Activated CD4-positive, alpha-beta T cell treated with anti-CD3 and anti-CD28 coated beads, Interleukin-2, amount 50 U/mL, for 4 hours (primary cell): ENCODE data around the gene SP7.
"Not testable (repeated sequence)": the region's sequence is repeated elsewhere in the genome, so short reads cannot be mapped to it uniquely, and the experiment has no call there.

Experiments
- DNase-seq, 2 experiments: peaks; one replicate each; pipeline ENCODE4 v3.0.0-alpha.2; 2020

Gene SP7

DNA sequence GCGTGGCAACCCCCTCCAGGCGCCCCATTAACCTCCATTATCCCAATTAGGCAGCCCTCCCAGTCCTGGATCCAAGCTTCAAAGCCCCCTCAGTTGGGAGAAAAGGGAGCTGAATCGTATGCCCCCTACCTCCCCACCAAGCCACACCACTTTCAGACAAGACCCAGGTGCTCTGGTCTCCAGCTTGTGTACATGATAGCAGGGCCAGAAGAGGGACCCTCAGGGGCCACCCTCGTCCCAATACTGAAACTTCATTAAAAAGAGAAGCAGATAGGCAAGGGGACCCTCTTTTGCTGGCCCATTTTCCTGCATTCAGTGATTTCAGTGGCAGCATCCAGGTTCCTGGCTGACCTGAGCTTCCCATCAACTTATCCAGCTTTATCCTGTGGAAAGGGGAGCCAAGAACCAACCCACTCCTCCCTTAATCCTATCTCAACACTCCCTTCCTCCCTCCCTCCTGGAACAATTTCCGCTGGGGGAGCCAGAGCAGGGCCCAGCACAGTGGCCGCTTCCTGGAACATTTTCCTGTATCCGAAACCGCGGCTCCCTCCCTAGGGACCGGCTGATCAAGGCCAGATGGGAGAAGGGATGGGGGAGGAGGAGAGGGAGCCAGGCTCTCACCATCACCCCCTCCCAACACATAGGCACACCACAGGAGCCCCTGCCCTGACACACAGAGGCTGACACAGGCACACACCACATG lies 9.5 kb upstream of the SP7 start:
- no peak for DNase-seq

- peak; percentile 65 to 67 for DNase-seq
These were observed 8.8 kb upstream of the SP7 start for GRCh38 chr12:53344824-53345485.

GRCh38 chr12:53344487-53344823 lies 8.3 kb upstream of the SP7 start:
- no peak for DNase-seq

DNA sequence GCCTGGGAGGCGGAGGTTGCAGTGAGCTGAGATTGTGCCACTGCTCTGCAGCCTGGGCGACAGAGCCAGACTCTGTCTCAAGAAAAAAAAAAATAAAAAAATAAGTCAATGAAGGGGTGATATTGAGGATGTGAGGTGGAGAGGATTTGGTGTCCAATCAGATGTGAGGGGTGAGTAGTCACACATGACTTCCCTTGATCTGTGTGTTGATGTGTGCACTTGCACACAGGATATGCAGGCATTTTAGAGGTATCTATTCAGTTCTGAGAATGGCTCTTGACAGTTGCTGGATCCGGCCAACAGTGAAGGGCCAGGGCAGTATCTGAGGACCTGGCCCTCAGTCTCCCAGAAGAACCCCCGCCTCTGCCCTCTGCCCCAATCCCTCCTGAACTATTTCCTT lies 7.8 kb upstream of the SP7 start:
- DNase-seq = no peak

DNA sequence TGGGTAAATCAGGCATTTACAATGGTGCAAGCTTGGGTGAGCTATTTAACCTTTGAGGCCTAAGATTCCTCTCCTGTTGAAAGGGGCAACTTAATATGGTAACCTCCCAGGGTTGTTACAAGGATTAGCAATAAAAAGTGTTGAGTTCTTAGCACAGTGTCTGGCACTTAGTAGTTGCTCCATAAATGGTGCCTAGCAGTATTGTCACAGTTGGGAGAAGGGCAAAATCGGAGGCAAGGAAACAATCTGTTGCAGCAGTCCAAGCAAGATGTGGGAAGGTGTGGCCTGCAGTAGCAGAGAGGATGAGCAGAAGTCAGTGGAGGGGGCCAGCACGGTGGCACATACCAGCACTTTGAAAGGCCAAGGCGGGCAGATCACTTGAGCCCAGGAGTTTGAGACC lies 7.3 kb upstream of the SP7 start:
- DNase-seq = no peak

DNA sequence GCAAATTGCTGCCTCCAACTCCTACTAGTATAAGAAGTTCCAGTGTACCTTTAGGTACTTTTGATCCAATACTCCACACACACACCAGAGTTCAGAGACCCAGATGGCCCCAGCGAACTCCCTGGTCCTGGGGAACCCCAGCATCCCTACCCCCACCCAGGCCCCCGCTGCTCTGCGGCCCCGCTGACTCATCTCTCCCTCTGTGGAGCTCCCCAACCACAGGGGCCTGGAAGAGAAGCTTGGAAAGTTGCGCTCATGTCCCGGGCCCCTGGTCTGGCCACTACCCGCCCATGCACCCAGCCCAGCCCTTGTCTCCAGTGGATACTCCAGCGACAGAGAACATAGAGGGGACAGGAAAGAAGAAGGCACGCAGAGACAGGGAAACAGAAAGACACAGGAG lies 4.2 kb upstream of the SP7 start:
- no peak for DNase-seq

GRCh38 chr12:53338916-53339315 lies 2.8 kb upstream of the SP7 start:
- no peak for DNase-seq

DNA sequence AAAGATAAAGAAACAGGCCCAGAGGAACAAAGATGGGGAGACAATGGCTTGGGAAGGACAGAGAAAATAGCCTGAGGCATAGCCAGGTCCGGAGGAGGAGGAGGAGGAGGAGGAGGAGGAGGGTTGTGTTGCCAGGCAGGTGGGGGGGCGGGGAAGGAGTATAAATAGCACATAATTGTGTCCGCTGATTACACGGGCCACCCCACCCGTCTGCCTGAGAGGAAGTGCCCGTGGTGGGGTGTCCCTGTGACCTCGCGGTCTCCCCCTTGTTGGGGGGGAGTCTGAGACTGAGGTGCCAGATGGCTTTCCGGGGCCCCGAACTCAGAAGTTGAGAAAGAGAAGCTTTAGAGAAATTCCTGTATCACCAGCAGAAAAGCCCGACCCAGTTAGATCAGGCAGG lies 1.9 kb upstream of the SP7 start:
- DNase-seq = no peak

- DNase-seq = no peak
These were observed 1.3 kb downstream of the SP7 start for GRCh38 chr12:53334822-53335221.

GRCh38 chr12:53333845-53334244 lies 2.3 kb downstream of the SP7 start:
- DNase-seq = no peak

DNA sequence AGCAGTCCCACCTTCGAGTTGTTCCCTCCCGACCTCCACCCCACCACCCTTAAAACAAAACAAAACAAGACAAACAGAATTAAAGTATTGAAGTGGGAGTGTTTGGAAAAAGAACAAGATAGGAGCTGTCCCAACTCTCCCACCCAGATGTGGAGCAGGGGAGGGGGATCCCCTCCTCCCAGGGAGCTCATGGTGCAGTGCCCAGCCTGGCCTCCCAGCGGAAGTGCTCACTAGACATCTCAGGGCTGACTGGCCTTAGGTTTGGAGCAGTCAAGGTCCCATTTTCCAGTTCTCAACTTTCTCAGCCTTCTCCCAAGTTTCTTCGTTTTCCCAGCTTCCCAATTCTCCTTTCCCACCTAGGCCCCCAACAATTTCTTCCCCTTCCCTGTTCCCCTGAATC lies 2.9 kb downstream of the SP7 start:
- DNase-seq = no peak

DNA sequence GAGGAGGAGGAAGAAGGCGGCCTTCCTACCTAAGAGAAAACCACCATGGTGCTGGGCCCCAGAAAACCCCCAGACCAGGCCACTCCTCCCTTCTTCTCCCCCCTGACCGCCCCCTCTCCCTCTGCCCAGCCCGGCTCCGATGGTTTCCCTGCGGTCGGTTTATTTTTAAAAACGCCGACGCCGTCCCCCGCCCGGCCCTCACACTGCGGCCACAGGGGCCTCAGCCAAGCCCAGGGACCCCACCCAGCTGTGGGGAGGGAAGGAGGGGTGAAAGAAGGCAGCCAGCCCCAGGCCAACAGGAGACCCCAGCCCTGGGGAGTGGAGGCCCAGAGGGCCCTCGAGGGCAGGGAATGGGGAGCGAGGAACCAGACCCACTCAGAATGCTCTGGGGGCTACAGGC lies 3.4 kb downstream of the SP7 start:
- no peak for DNase-seq

- not testable (repeated sequence) for DNase-seq
These were observed 3.8 kb downstream of the SP7 start for GRCh38 chr12:53332339-53332738.

DNA sequence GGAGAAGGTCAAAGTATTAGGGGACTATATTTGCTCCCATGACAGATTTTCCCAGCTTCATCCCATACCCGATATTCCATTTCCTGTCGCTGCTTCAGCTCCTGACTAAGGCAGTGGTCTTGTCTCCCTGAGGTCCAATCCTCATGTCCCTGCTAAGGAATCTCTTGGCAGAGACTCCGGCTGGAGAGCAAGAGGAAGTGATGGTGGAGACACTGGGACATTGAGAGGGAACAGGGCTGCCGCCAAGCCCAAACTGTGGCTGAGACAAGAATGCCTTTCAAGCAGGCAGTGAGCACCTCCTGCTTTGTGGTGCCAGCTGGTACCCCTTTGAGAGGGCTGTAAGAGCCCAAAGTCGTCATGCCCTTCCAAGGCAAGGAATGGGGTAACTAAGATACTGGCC lies 5.5 kb downstream of the SP7 start:
- DNase-seq = no peak

DNA sequence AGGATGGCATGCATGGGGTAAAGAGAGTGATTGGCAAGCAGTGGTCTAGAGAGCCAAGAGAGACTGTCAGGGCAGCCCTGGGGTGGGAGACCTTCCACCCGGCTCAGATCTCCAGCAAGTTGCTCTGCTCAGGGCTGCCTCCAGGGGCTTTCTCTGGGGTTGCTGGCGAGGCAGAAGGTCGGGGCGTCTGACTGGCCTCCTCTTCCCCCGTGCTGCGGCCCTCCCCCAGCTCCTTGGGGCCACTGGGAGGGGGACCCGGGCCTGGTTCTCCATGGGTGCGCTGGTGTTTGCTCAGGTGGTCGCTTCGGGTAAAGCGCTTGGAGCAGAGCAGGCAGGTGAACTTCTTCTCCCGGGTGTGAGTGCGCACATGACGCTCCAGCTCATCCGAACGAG lies 8.1 kb downstream of the SP7 start:
- DNase-seq = no peak

- DNase-seq = no peak
These were observed 8.6 kb downstream of the SP7 start for GRCh38 chr12:53327435-53328042.

DNA sequence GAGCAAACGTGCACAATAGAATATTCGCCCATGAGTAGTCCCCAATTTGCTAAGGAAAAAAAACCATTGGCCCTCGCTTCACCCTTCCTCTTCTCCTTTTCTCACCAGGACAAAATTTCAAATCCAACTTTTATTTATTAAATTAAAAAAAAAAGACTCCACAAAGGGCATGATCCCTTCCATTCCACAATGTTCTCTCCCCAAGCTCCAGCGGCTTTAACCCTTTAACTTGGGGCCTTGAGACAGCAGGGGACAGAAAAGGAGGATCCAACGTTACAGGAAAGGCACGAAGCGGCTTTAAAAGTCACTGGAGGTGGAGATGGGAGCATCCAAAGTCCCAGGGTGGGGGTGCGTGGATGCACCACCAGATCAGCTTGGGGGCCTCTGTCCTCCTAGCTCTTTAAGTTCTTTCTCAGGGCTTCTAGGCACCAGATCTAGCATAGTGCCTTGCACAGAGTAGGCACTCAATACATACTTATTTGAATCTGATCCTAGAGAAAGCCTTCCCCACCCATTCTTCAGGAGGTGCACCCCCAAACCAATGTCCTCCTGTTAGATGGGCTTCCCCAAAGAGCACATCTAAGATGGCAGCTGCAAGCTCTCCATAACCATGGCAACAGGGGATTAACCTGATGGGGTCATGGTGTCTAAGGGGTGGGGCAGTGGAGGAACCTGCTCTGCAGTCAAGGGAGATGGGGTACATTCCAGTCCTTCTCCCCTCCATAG lies 9.5 kb downstream of the SP7 start:
- no peak for DNase-seq

DNA sequence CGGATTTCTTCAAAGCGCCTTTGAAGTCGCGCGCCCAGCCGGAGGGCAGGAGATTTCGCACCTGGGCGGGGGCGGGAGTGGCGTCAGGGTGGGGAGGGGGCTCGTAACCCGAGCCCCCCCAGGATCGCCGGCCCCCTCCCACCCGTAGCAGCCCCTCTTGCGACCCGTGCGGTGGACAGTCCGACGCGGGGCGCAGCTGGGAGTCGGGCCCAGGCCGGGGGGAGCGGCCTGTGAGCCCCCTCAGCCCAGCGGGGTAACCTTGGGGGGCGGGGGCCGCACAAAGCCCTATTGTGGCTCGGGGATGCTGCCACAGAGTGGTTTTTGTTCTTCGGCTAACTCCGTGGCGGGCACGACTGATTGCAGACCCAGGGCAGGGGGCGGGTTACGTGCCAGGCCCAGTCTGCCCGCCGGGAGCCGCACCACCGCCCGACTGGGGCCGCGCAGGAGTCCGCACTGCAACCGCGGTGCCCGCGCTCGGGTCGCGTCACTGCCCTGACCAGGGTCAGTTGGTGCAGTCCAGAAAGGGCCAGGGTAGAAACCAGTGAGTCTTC lies 10.6 kb downstream of the SP7 start:
- DNase-seq = peak in 1 of 2 experiments; percentile 12

DNA sequence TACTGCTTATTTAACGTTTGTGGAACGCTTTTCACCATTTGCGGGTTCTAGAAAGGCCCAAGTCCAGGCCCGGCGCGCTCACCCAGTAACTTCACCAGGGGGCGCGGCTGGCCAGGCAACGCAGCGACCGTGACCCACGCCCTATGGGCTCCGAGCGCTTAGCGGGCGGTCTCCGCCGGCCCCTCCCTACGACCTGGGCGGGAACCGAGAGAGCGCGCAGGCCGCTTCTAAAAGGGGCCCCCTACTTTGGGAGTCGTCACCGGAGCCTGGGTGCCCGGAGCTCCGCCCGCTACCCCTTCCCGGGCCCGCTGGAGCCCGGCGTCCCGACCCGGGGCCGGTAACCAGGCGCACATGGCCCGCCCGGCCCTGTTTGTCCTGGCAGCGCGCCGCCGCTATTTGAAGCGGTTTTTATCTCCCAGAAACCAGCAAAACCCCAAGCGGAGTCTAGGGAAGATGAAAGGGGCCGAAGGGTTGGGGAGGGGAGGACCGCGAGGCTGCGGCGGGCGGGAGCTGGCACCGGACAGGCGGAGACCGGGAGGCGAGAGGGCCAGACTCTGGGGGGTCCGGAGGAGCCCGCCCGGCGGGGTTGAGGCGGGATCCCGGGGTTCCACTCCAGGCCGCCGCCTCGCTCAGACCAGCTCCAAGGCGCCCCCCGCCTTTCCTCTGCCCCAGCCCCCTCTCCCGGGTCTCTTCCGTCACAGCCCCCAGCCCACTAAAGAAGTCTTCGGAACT lies 11.2 kb downstream of the SP7 start:
- DNase-seq = peak; percentile 73 to 75

- DNase-seq = peak; percentile 34 to 42
These were observed 11.9 kb downstream of the SP7 start for GRCh38 chr12:53324113-53324778.

DNA sequence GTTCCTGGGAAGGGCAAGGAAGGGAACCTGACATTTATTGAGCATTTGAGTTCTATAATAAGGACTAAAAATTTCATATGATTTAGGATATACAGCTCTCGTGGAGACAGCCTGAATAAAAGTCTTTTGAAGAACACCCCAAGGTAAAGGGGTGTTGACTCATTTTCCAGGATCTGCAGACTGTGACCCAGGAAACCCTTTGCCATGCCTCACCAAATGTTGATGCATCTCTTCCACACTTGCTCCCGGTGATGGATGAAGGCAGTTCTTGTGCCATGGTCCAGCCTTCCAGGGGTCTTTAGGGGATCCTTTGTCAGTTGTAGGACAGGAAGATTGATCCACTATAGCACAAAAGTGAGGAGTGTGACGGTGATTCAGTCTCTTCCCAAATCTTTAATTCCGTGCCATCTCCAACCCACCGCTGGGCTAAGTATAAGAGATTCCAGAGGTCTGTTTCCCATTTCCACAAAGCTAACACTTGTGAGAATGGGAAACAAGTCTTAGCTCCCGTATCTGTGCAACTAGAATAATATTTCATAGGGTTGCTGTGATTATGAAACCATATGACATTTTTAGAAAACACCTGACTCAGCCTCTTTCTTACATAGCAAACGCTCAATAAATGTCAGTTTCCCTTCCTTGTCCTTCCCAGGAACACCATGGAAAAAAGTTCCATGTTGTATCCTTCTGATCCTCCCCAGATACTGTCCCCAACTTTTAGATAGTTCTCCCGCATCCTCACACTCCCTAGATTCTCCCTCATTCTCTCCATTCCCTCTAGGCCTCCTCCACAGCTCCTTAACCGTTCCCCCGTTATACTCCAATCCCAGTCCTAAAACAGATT lies 15.6 kb downstream of the SP7 start:
- no peak for DNase-seq
